ENCODE results near the gene ANKRD65.
A peak's percentile ranks its signal among the peaks of the same experiment; 100 is the strongest.

The ANKRD65 gene

GRCh38 chr1:1442069-1442770 lies 21.1 kb upstream of the ANKRD65 start:
- FAIRE-seq: no peak
- DNase-seq (ENCODE audit: insufficient read length, low spot score): no peak

- FAIRE-seq: no peak
- DNase-seq (ENCODE audit: insufficient read length, low spot score): peak; percentile 93
Measured at GRCh38 chr1:1441002-1441888, 20.2 kb upstream of the ANKRD65 start.

GRCh38 chr1:1440262-1441001 lies 19.4 kb upstream of the ANKRD65 start:
- FAIRE-seq (no peak), DNase-seq (ENCODE audit: insufficient read length, low spot score) (peak; percentile 26)

GRCh38 chr1:1439546-1440261 lies 18.6 kb upstream of the ANKRD65 start:
- FAIRE-seq (no peak), DNase-seq (ENCODE audit: insufficient read length, low spot score) (no peak)

GRCh38 chr1:1438531-1439381 lies 17.7 kb upstream of the ANKRD65 start:
- no peak for DNase-seq (ENCODE audit: insufficient read length, low spot score)
- no peak for FAIRE-seq

GRCh38 chr1:1437904-1438376 lies 16.9 kb upstream of the ANKRD65 start:
- DNase-seq (ENCODE audit: insufficient read length, low spot score): peak; percentile 100
- peak; percentile 92 for FAIRE-seq

- DNase-seq (ENCODE audit: insufficient read length, low spot score) (peak; percentile 33), FAIRE-seq (no peak)
Measured at GRCh38 chr1:1437033-1437903, 16.2 kb upstream of the ANKRD65 start.

- no peak for FAIRE-seq
- DNase-seq (ENCODE audit: insufficient read length, low spot score): no peak
Measured at GRCh38 chr1:1436630-1437032, 15.6 kb upstream of the ANKRD65 start.

GRCh38 chr1:1435911-1436629 lies 15.0 kb upstream of the ANKRD65 start:
- FAIRE-seq: no peak
- DNase-seq (ENCODE audit: insufficient read length, low spot score): peak; percentile 20

GRCh38 chr1:1435106-1435903 lies 14.2 kb upstream of the ANKRD65 start, which contains the start of gene VWA1:
Gene VWA1, plus strand, starts transcription at chr1:1435690. Its CDS starts 59 bp downstream, at chr1:1435749.
- FAIRE-seq (no peak), DNase-seq (ENCODE audit: insufficient read length, low spot score) (peak; percentile 96)

- FAIRE-seq (peak; percentile 39), DNase-seq (ENCODE audit: insufficient read length, low spot score) (peak; percentile 17)
Measured at GRCh38 chr1:1434824-1435105, 13.7 kb upstream of the ANKRD65 start.

GRCh38 chr1:1434131-1434823 lies 13.2 kb upstream of the ANKRD65 start:
- DNase-seq (ENCODE audit: insufficient read length, low spot score): peak; percentile 59

GRCh38 chr1:1433804-1434130 lies 12.7 kb upstream of the ANKRD65 start:
- peak; percentile 50 for DNase-seq (ENCODE audit: insufficient read length, low spot score)
- FAIRE-seq: no peak

More at GRCh38 chr1:1434131-1434823, 13.2 kb upstream of the ANKRD65 start:
- FAIRE-seq: no peak

- FAIRE-seq (peak; percentile 56), DNase-seq (ENCODE audit: insufficient read length, low spot score) (peak; percentile 55)
Measured at GRCh38 chr1:1432951-1433803, 12.1 kb upstream of the ANKRD65 start.

- DNase-seq (ENCODE audit: insufficient read length, low spot score) (no peak), FAIRE-seq (no peak)
Measured at GRCh38 chr1:1432274-1432950, 11.3 kb upstream of the ANKRD65 start.

Data from GM19239 (cell line).